Activated CD4-positive, alpha-beta T cell treated with anti-CD3 and anti-CD28 coated beads, Interleukin-2, Interleukin-4, amounts not matched to agents 100 ng/mL and 50 ng/mL, durations not matched to agents 16 hours and 8 hours (primary cell): ENCODE measurements around the gene OR1S2.
"Not testable (repeated sequence)": the region's sequence is repeated elsewhere in the genome, so short reads cannot be mapped to it uniquely, and the experiment has no call there.

Experiments
- DNase-seq: peaks from one replicate; pipeline ENCODE4 v3.0.0-alpha.2; 2020; ENCODE audit warnings: low spot score

Gene OR1S2

GRCh38 chr11:58204042-58204441, at the start of gene OR1S2:
OR1S2 (minus strand) TSS chr11:58204142; CDS start chr11:58204142, 0 bp downstream.
- no peak for DNase-seq

DNA sequence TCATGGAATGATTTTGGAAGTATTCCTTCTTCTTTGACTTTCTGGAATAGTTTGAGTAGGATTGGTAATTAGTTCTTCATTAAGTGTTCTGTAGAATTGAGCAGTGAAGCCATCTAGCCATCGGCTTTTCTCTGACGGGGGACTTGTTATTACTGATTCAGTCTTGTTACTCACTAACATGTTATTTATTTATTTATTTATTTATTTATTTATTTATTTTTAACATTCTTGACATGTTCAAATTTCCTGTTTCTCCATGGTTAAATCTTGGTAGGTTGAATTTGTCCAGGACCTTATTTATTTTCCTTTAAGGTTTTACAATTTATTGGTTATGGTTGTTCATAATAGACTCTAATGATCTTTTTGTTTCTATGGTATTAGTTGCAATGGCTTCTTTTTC, 40.0 kb upstream of the OR1S2 start:
- no peak for DNase-seq

DNA sequence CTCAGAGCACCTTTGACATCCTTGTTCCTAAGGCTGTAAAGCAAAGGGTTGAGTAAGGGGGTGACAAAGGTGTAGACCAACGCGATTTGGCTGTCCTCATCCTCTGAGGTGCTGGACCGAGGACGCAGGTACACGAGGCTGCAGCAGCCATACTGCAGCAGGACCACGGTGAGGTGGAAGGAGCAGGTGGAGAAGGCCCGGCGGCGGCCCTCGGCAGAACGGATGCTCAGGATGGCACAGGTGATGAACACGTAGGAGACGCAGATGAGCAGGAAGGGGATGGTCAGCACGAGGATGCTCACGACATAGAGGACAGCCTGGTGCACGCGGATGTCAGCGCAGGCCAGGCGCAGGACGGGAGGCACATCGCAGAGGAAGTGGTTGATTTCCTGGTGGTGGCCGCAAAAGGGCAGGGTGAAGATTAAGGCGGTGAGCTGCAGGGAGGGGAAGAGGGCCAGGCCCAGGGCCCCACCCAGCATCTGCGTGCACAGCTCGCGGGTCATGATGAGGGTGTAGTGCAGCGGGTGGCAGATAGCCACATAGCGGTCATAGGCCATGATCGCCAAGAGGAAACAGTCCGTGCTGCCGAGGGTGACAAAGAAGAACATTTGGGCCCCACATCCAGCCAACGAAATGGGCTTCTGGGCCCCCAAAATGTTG, 24.1 kb upstream of the OR1S2 start:
- DNase-seq: no peak

GRCh38 chr11:58222721-58223120, 18.8 kb upstream of the OR1S2 start:
- no peak for DNase-seq

DNA sequence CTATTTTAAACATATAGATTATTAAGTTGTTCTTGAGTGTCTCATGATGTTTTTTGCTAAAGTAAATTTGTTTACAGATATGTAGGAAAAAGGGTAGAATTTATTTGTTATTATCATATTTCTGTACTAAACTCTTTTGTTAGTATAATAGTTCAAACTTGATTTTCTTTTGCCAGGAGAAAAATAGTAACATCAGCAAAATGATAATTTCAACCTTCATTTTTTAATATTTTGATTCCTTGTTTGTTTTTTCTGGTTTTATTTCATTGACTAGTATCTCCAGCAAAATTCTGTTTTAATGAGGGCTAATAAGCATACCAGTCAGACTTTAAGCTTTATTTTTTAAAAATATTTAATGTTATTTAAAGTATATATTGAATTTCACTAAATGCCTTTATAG, 12.5 kb upstream of the OR1S2 start:
- no peak for DNase-seq

DNA sequence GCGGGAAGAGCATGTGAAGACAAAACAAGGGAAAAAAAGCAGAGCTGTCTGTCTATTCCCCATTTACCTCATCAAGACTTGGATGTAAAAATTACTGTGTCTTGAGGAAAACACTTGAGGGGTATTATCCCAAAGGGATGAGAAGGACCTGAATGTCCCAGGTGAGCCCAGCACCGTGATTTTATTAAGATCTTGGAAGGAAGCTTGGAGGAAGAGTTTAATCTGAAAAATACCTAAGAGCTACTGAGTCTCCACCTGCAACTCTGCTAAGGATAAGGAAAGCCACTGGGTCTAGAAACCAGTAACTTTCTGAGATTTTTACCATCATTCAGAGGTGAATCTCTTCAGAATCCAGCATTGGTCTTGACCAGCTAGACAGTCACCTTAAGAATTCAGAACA, 8.5 kb upstream of the OR1S2 start, which contains the start of gene OR1S1:
Gene OR1S1, plus strand, starts transcription at position 301 of the 400 bp plus-strand sequence.
- not testable (repeated sequence) for DNase-seq

DNA sequence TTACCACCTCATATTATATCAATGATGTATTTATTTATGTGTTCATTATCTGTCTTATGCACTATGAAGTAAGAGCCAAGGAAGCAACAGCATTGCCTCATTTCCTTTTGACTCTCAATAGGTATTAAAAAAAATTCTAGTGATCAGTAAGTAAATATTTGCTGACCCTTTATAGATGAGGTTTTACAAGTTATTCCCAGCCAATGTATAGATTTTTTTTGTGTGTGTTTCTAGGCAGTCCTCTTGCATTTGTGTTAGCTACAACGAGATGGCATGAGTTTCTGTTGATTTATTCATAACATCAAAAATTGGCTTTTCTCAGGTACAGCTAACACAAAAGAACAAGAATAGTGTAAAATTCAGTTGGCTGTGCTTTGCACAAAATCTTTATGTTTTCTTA, 4.7 kb downstream of the OR1S2 start:
- DNase-seq: no peak

DNA sequence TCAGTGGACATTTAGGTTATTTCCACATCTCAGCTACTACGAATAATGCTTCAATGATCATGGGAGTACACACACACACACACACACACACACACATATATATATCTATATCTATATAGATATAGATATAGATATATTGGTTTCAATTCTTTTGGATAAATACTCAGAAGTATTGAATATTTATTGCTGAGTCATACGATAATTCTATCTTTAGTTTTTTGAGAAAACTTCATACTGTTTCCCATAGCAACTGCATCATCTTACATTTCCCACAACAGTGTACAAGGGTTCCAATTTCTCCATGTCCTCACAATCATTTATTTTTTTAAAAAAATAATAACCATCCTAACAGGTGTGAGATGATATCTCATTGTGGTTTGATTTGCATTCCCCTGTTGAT, 8.0 kb downstream of the OR1S2 start:
- DNase-seq: no peak

DNA sequence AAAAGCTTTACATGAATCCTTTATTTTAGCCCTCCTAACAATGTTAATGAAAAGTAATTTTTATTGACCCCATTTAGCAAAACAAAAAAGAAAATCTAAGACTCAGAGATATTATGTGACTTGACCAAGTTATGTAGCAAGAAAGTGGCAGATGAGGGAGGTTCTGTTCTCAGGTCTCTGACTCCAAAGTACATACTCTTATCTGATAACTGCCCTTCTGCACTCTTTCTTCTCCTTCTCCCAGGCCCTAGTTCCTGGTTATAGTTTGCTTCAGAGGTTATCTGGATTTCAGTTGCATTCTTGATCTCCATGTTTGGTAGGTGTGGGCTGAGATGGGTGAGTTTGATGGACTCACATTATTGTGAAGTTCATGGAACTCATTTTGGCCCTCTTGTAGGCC, 10.6 kb downstream of the OR1S2 start:
- no peak for DNase-seq

- DNase-seq: no peak
These were observed 11.7 kb downstream of the OR1S2 start for GRCh38 chr11:58192229-58192628.

GRCh38 chr11:58188770-58189169, 15.2 kb downstream of the OR1S2 start, which contains the start of gene OR9Q2:
OR9Q2 (plus strand) TSS chr11:58189070; CDS start chr11:58190491, 1,421 bp downstream.
- no peak for DNase-seq

DNA sequence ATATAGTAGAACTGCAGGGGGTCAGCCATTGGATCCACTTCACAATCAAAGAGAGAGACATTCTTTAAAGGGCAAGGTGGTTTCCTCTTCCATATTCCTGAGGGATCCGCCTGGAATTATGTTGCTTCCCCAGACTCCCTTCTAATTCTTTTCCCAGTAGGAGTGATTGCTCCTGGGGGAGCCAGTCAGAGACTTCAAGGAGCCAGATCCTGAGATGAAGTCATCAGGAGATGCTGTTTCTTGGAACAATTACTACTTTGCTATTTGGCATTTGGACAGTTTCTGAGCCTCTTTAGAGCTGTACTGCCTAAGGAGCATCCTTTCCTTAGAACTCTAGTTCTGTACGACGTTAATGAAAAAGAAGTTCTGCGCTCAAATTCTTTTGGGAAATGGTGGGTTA, 17.0 kb downstream of the OR1S2 start:
- DNase-seq: no peak

- no peak for DNase-seq
These were observed 24.3 kb downstream of the OR1S2 start for GRCh38 chr11:58179648-58180047.

GRCh38 chr11:58178444-58178843, 25.5 kb downstream of the OR1S2 start:
- DNase-seq: no peak

DNA sequence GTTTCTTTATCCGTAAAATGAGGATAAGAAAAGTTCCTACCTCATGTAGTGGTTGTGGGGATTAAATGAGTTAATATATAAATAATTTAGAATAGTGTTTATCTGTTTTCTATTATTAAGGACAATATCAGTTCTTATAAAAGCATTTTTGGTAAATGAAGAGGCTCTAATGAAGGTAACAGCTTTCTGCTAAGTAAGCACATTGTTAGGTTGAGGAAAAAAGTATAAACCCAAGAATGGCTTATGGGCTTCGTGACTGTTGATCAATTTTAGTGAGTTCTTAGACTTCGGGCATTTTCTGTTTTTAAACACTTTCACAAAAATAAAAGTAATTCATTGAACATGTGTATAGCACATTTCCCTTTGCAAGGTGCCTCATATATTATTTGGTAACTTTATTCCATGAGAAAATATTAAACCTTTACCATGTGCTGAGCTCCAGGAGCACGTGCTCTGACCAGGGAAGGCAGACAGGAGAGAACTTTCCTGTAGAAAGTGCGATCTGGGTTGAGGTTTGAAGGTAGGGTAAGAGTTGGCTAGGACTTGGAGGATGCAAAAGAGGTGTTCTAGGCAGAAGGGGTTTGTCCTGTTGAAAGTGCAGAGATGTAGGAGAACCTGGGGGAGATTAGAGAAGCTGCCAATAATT, 26.4 kb downstream of the OR1S2 start:
- no peak for DNase-seq

DNA sequence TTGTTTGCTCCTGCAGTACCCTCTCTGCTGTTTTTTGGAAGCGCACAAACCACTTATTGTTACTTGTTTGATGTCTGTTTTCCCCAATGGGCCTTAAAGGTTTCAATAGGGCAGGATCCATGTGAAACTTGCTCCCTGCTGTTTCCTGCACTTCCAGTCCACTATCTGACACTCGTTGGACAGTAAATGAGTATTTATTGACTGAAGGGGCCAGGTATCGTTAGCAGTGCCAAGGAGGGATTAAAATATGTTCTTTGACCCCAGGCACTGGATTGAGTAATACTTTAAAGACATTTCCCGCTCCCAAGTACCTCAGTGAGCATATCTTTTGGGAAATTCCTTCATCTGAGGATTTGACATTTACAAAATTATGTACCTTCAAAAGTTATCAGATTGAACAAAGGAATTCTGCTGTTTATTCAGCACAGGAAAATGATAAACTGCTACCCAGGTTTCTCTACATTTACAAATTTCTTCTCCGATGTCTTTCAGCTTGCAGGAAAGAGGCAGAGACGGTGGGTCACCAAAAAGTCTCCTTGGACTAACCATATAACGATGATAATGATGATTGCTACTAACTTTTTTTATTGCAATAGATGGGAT, 38.3 kb downstream of the OR1S2 start:
- DNase-seq: no peak

DNA sequence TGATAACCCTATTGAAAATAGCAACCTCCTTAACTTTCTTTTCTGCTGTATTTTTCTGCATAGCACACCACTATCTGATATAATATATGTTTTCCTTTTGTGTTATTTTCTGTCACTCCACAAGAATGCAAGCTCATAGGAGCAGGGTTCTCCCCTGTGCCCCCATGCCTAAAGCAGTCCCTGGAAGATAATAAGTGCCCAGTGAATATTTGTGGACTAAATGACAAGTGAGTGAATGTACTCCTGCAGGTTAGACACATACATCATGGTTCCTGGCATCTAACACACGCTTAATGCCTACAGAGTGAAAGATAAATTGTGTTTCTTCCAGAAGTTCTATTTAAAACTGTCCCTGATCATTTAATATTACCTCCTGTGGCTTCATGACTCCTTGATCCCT, 39.0 kb downstream of the OR1S2 start:
- no peak for DNase-seq

DNA sequence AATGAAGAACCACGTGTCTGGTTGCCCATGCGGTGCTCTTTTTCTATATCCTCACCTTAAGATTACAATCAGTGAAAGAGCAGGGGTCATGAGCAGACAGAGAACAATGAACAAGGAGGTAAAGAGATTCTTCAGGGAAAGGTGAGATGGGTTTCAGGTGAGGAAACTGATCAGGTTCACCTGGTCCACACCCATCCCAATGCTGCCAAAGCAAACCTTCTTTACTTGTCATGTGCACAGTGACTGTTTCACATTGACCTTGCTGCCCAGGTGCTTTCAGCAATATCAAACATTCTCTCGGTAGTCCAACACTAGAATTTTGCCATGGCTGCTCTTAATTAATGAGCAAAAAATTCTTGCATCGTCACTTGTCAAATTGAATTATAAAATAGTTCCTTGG, 39.6 kb downstream of the OR1S2 start:
- DNase-seq: no peak
